Tibial nerve (tissue), 4 donors: ENCODE data around the gene CDCP1. TPM values are rescaled to one million over a fixed set of nuclear protein-coding genes. Genes with fewer than 3 reads are reported as not detected.

ENCODE experiments used
- DNase-seq, 2 donors: peaks; one replicate each; pipeline ENCODE4 v3.0.0-alpha.2; 2019; ENCODE audit warnings: low spot score in 2 of 2
- H3K27ac ChIP-seq, 4 donors: fragments of 200-600 bp; sonication (generic) in 3 of 4; one replicate each; pipeline ENCODE4 v1.5.1; 2017 to 2019; ENCODE audit warnings: mild to moderate bottlenecking in 1 of 4
- H3K27me3 ChIP-seq, 2 donors: fragments of 200-600 bp; sonication (generic) in 1 of 2; one replicate each; pipeline versions ENCODE4 v1.5.1 to v1.6.0; 2017 to 2019
- H3K36me3 ChIP-seq, 3 donors: fragments of 200-600 bp; sonication (generic); one replicate each; pipeline ENCODE4 v1.5.1; 2018 to 2019
- H3K4me1 ChIP-seq, 4 donors: fragments of 200-600 bp; sonication (generic) in 3 of 4; one replicate each; pipeline ENCODE4 v1.5.1; 2017 to 2019
- H3K4me3 ChIP-seq, 4 donors: fragments of 200-600 bp; sonication (generic) in 3 of 4; one replicate each; pipeline ENCODE4 v1.5.1; 2017 to 2019; ENCODE audit warnings: mild to moderate bottlenecking in 1 of 4, moderate library complexity in 1 of 4
- H3K9me3 ChIP-seq, 4 donors: fragments of 200-600 bp; sonication (generic) in 3 of 4; one replicate each; pipeline ENCODE4 v1.5.1; 2017 to 2019
- CTCF ChIP-seq, 5 experiments: fragments of 200-600 bp in 3 of 5; fragments of 450-650 bp in 2 of 5; sonication (generic) in 3 of 5; IDR thresholded peaks; one replicate each; pipeline ENCODE4 v1.5.1; 2016 to 2019; ENCODE audit warnings: antibody characterized with exemption in 5 of 5, mild to moderate bottlenecking in 3 of 5, moderate library complexity in 2 of 5
- EP300 ChIP-seq, 2 donors: sonication (generic); formaldehyde crosslinking; IDR thresholded peaks; one replicate each; pipeline ENCODE4 v1.6.1; 2017; ENCODE audit warnings: antibody characterized with exemption in 2 of 2, mild to moderate bottlenecking in 1 of 2
- POLR2A ChIP-seq, 2 donors: fragments of 450-650 bp; IDR thresholded peaks; one replicate each; pipeline ENCODE4 v1.6.1; 2017; ENCODE audit warnings: antibody characterized with exemption in 2 of 2, mild to moderate bottlenecking in 2 of 2, moderate library complexity in 2 of 2
- WGBS, 2 donors: methylation state at CpG; one replicate each; pipeline ENCODE4 v1.1.5; 2018; 5-methylcytosine and 5-hydroxymethylcytosine counted together
- total RNA-seq, 4 donors: library from RNA; depleted of rRNA; stranded (reverse); fragments of >200 nt; gene quantifications; one replicate each; pipeline ENCODE4 v1.1.0, GENCODE V29; 2016

CDCP1 gene
- total RNA-seq, 4 donors from 2014 or later = 0.20 to 3.0 (median 1.2) TPM

DNA sequence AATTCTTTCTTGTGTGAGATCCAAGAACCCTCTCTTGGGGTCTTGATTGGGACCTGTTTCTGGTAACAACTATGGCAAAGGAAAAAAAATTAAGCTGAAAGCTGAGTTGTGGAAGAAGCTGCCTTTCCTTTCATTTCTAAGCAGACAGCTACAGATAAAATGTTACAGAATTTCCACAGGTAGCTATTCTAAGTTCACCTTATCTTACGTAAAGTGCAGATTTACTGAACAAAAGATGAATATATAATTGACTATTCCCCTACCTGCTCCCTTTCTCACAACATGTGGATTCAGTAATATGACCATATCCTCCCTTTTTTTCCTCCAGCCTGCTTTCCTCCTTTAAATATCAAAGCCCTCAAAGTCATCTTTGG, 83.5 kb downstream of the CDCP1 start:
- TF ChIP-seq CTCF (IDR thresholded peaks at IDR 0.05) (no peak), POLR2A (IDR thresholded peaks at IDR 0.05) (no peak), EP300 (IDR thresholded peaks at IDR 0.05) (no peak)
- DNase-seq = no peak
- Histone ChIP-seq H3K36me3 (no peaks in the 10 kb centered on the region), H3K4me1 (peaks cover 0 to 50% (median 10%) of the 10 kb centered on the region in 4 donors), H3K27me3 (no peaks in the 10 kb centered on the region), H3K27ac (peak overlapping the region in 2 of 4 donors; percentile 40 to 41), H3K4me3 (no peak overlapping the region), H3K9me3 (no peaks in the 10 kb centered on the region)
- WGBS, 2 donors = 91 to 95% methylated on average over 1 of the region's 1 CpG

DNA sequence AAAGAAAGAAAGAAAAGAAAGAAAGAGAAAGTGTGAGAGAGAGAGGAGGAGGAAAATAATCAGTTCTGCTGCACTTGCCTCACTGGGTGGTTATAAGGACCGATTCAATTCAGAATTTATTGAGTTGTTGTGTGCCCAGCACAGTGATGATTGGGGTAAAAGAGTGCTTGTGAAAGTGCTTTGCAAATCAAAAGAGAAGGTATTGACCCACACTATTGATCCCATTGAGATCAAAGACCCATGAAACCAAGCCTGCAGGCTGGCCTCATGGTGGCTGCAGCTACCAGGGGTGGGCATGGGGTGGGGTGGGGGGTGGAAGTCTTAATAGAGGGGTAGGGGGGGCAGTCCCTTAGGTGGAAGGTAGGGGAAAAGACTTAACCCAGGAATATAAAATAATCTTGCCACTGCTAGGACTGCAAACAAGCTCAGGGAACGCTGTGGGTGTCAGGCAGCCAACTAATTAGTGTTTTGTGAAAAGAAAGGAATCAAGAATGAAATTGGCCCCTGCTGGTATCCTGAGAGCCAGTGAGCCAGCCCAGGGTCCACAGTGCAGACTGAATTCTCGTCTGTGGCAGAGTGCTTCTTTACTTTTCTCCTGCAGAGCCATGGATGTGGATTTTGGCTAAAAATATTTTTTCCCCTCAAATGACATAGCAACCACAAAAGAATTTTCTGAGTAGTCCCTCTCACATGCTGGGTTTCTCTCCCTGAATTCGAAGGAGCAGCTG, 85.8 kb downstream of the CDCP1 start:
- TF ChIP-seq EP300 (IDR thresholded peaks at IDR 0.05) (no peak), POLR2A (IDR thresholded peaks at IDR 0.05) (no peak), CTCF (IDR thresholded peaks at IDR 0.05) (no peak)
- H3K4me1 ChIP-seq = peaks cover 0 to 67% (median 13%) of the 10 kb centered on the region in 4 donors
- no peaks in the 10 kb centered on the region for H3K27me3 ChIP-seq
- DNase-seq = no peak
- no peak overlapping the region for H3K4me3 ChIP-seq
- no peak overlapping the region for H3K27ac ChIP-seq
- H3K36me3 ChIP-seq = no peaks in the 10 kb centered on the region
- 44 to 51% methylated on average over 4 of the region's 4 CpGs for WGBS, 2 donors
- H3K9me3 ChIP-seq = no peaks in the 10 kb centered on the region

DNA sequence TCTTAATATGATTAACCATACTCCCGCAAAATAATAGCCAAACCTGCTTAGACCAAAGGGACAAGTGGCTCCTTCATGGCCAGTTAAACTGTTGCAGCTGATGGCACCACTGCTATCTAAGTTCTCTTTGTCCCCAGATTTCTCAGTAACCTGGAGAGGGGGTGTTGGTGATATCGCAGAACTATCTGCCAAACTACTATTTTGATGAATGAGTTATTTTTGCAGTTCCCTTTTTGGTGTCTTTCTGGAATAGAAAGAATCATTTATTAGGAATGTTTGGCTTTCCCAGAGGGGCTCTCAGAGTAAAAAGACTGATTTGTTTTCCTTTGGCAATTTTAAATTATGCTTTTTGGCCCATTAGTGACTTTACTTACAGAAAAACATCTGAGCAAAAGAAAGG, 87.0 kb downstream of the CDCP1 start:
- H3K9me3 ChIP-seq = no peaks in the 10 kb centered on the region
- no peak for TF ChIP-seq EP300 (IDR thresholded peaks at IDR 0.05)
- TF ChIP-seq CTCF (IDR thresholded peaks at IDR 0.05) = no peak
- no peak for TF ChIP-seq POLR2A (IDR thresholded peaks at IDR 0.05)
- no peak for DNase-seq
- H3K27ac ChIP-seq = peak overlapping the region in 1 of 4 donors; percentile 67
- no peaks in the 10 kb centered on the region for H3K27me3 ChIP-seq
- H3K4me3 ChIP-seq = no peak overlapping the region
- H3K4me1 ChIP-seq = peaks cover 0 to 67% (median 14%) of the 10 kb centered on the region in 4 donors
- H3K36me3 ChIP-seq = no peaks in the 10 kb centered on the region
- 67 to 68% methylated on average over 2 of the region's 2 CpGs for WGBS, 2 donors

DNA sequence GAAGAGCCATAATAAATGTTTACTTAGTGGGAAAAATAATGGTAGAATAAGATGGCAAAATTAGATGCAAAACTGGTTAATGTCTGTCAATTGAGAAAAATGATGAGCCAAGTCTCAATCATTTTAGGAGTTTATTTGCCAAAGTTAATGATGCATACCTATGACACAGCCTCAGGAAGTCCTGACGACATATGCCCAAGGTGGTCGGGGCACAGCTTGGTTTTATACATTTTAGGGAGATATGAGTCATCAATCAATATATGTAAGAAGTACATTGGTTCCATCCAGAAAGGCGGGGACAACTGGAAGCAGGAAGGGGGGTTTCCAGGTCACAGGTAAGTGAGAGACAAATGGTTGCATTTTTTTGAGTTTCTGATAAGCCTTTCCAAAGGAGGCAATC, 88.6 kb downstream of the CDCP1 start:
- Histone ChIP-seq H3K4me1 (peaks cover 0 to 70% (median 14%) of the 10 kb centered on the region in 4 donors), H3K9me3 (no peaks in the 10 kb centered on the region), H3K36me3 (no peaks in the 10 kb centered on the region), H3K4me3 (no peak overlapping the region), H3K27ac (peak overlapping the region in 2 of 4 donors; percentile 26 to 55), H3K27me3 (no peaks in the 10 kb centered on the region)
- DNase-seq = no peak
- TF ChIP-seq POLR2A (IDR thresholded peaks at IDR 0.05) = no peak
- no peak for TF ChIP-seq CTCF (IDR thresholded peaks at IDR 0.05)
- no peak for TF ChIP-seq EP300 (IDR thresholded peaks at IDR 0.05)
- WGBS, 2 donors = 83 to 91% methylated on average over 3 of the region's 3 CpGs

GRCh38 chr3:45056608-45057301, 89.4 kb downstream of the CDCP1 start:
- Histone ChIP-seq H3K4me3 (no peak overlapping the region), H3K4me1 (peaks cover 0 to 64% (median 14%) of the 10 kb centered on the region in 4 donors), H3K27me3 (no peaks in the 10 kb centered on the region), H3K36me3 (no peaks in the 10 kb centered on the region), H3K9me3 (no peaks in the 10 kb centered on the region), H3K27ac (peak overlapping the region in 2 of 4 donors; percentile 26 to 55)
- DNase-seq = no peak
- WGBS, 2 donors = 59 to 72% methylated on average over 5 of the region's 5 CpGs
- no peak for TF ChIP-seq POLR2A (IDR thresholded peaks at IDR 0.05)
- peak in 1 of 2 donors; percentile 26 for TF ChIP-seq EP300 (IDR thresholded peaks at IDR 0.05)
